NCI-H2107 (cell line): Measurements from ENCODE around the gene PLD5.

Experiments used
- DNase-seq: peaks from one replicate; lab custom pipeline; 2025; lab: John Stamatoyannopoulos, UW

Gene PLD5

DNA sequence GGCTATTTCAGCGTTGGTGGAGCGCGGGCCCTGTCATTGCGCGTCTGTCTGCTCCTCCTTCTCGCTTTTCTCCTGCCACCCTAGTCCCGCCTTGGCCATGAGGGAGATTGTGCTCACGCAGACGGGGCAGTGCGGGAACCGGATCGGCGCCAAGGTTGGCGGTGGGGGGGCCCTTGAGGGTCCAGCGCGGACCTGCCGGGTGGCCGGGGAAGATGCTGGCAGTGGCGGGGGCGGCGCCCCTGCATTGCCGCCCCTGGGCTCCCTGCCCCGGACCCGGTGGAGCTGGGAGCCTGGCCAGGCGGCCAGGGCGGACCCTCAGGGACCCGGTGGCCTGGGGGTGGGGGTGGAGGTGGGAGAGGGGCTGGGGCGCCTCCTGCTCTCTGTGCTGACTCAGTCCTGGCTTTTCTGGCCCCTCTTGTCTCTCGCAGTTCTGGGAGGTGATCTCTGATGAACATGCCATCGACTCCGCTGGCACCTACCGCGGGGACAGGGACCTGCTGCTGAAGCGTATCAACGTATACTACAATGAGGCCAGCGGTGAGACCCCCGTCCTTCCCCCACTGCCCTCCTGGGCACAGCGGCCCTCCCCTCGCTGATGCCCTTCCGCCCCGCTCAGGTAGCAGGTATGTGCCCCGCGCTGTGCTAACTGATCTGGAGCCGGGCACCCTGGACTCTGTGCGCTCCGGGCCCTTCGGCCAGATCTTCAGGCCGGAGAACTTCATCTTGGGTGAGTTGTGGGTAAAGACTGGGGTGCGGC, 467.3 kb downstream of the PLD5 start:
- DNase-seq: no peak

DNA sequence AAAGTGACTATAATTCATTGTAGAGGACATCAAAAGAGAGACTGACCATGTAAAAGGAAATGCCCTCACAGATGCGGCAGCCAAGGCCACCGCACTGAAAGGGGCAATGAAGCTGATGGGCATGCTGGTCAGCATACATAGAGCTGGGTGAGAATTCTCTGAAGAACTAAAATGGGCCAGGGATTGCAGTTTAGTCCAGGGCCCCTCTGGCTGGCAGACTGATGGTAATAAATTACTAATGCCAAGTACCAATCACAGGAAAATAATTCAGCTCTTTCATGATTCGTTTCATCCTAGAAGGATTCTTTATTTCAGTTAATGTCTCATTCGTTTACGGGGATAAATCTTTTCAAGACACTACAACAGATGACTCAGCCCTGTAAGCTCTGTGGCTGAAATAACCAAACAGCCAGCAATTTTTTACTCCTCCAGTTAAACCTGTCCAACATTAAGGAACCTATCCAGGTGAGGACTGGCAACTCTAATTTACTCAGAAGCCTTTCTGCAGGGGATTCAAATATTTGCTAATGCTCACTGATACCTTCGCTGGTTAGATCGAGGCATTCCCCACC, 468.7 kb downstream of the PLD5 start:
- DNase-seq: no peak

DNA sequence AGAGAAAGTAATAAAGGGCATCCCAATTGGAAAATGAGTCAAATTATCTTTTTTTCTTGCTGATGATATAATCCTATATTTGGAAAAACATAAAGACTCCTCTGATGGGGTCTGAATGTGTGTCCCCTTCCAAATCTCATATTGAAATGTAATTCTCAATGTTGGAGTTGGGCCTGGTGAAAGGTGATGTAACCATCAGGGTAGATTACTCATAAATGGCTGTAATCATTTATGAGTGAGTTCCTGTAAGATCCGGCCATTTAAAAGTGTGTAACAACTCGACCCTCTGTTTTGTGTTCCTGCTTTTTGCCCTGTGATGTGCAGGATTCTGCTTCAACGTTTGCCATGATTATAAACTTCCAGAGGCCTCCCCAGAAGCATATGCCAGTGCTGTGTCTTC, 481.3 kb downstream of the PLD5 start:
- no peak for DNase-seq

GRCh38 chr1:242034392-242034791, 490.1 kb downstream of the PLD5 start:
- DNase-seq: no peak

DNA sequence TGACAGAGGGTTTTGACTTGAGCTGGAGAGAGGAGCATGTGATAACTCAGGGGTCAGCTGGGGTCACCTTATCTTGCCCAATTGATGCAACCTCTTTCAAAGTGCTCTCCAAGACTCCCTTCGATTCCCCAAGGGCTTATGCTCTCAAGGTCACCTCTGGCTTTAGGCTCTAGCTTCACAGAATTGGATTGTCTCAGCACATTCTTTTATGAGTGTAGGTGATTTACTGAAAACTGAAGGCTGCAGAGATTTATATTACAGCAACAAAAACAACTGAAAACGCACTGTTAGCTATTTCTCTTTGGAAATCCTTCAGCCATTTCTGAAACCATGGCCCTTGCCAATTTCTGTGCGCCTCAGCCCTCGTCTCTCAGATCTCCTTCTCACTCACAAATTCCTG, 491.1 kb downstream of the PLD5 start:
- no peak for DNase-seq
